NCI-H1694 (cell line): ENCODE results near the gene TNFAIP2.
"Not testable (repeated sequence)": the region's sequence is repeated elsewhere in the genome, so short reads cannot be mapped to it uniquely, and the experiment has no call there.

ENCODE experiments used
- DNase-seq: peaks from one replicate; lab custom pipeline; 2025; lab: John Stamatoyannopoulos, UW

Gene TNFAIP2

DNA sequence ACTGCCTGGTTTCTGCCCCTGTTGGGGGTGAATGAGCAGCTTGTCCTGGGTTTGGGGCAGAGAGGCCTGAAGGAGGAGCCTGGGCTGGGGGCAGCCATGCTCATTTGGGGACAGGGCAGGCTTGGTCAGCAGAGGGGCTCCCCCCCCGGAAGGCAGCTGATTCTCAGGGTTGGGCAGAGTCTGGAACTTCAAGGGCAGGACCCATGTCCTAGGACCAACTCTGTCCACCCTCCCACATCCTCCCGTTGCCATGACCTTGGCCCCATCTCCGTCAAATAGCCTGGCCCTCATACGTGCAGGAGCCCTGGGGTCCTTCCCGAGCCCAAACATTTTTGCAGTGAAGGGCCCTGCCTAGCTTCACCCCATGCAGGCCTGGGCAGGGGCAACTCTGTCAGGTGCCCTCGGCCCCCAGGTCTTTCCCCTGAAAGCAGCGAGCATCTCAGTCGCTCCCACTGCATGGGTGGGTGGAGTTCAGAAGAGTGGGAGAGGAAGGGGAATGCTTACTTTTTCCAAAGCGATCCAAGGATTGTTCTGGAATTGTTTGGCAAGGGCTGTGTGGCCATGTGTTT, 32.6 kb downstream of the TNFAIP2 start:
- no peak for DNase-seq

DNA sequence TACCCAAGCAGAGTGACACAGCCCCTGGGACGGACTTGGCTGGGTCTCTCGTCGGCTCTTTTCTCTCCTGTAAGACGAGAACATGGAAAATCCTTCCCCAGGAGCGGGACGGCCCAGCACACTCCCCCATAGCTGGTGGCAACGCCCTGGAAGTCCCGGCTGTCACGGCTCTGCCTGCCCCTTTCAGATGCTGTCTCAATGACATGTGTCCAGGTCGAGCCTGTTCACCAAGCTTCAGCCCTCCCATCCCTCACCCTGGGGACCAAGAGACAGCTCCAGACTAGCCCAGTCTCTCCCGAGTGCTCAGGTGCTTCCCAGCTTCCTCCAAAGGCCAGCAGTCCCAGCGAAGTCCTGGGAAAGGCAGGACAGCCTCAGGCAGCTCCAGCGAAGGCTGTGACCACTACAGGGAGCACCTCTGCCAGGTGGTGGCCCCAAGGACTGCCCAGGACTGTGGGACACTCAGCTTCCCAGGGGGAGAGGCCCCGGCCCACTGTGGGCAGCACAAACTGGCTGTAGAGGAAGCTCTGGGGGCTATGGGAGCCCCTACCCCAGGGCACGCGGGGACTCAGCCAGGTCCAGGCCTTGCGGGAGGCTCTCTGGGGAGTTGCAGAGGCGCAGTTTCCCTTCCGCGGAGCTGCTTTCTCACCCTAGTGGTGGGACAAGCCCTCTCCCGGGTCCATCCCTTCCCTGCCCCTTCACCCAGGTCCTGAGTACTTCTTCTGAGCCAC, 33.6 kb downstream of the TNFAIP2 start:
- DNase-seq = no peak

DNA sequence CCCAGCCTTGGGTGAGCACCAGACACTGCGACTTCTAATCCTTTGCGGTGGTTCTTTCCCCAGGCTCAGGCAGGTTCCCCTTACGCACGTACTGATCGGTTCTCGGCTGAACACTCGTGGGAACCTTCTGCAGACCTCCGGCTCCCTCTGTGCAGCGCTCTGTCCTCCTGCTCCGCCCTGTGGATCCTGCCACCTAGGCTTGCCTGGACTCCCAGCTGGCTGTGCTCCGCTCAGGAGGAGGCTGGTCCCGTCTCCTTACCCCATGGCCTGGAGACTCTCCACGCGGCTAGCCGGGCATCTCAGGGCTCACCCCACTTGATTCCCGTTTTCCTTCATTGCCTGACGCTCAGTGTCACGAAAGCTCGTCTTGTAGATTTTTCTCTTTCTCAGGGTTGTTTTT, 34.7 kb downstream of the TNFAIP2 start:
- DNase-seq = no peak

DNA sequence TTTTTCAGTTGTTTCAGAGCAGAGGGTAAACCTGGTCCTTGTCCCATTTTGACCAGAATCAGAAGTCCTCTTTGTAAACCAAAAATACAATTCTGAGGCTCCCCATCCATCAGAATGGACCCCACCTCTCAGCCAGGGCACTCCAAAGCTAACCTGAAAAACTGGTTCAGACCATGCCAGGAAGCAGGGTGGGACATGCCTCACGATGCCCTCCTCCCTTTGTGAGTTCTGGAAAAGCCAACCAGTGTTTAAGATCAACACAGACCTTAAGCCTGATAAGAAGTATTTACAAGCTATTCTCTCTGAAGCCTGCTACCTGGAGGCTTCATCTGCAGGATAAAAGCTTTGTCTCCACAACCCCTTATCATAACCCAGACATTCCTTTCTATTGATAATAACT, 35.4 kb downstream of the TNFAIP2 start:
- DNase-seq = no peak

DNA sequence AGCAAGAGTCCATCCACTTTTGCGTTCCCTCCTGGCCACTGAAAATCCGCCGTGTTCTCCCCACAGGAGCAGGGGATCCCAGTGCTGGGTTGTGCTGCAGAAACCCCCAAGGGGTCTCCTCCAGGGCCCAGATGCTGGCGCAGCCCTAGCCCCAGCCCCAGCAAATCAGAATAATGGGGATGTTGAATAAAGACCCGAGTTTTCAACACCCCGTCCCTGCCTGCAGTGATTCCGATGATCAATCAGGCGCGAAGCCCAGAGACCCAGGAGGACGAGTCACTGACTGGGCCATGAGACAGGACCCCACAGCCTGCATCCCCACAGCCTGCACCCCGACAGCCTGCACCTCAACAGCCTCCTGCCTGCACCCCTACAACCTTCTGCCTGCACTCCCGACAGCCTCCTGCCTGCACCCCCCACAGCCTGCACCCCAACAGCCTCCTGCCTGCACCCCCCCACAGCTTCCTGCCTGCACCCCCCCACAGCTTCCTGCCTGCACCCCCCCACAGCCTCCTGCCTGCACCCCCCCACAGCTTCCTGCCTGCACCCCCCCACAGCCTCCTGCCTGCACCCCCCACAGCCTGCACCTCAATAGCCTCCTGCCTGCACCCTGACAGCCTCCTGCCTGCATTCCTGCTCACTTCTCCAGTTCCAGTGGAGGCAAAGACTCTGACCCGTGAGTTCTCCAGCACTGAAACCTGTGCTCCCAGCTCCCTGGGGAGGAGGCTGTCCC, 37.2 kb downstream of the TNFAIP2 start:
- no peak for DNase-seq

DNA sequence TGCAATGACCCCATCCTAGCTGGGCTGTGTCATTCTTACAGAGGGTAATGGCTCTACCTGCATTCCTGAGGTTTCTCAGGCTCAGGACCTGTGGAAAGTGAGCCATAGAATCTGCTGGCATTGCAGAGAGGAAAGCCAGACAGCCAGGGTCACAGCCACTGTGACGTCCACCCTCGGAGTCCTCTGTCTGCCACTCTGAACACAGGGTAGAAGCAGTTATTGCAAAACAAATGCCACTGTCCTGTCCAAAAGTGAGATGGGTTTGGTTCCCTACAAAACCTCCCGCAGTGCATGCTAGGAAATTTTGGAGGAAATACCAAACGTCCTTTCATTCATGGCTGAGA, 37.8 kb downstream of the TNFAIP2 start:
- DNase-seq = no peak

DNA sequence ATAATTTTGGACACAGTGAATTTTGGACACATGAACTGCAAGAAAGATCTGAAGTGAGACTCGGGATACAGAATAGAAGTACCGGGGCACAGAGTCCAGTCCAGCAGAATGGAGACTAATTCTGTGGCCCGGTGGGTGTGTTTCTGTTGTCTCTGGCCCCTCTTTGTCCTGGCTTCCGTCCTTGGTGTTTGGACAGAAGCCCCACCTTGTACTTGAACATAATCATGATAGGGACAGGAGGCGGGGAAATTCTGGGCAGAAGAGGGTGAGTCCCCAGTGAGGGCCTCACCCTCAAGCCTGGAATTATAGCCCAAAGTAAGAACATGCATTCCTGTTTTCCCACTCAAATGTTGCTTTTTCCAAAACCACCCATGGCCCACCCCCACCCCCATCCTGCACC, 39.9 kb downstream of the TNFAIP2 start:
- no peak for DNase-seq

DNA sequence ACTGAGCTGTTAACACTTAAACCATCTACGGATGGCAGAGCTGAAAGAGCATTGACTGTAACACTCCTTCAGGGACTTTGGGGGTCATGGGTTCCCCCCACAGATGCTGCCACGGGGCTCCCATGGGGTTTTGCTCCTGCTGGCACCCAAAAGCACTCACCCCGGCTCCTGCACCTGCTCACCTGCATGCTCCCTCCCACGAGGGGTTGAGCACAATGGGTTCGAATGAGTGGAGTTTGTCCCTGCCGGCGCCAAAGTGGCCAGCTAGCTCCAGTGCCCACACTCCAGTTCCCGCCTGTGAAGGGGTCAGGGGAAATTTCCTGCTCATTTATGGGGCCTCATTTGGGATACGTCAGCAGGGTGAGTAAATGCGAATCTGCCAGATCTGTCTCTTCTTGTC, 40.7 kb downstream of the TNFAIP2 start:
- DNase-seq = no peak

DNA sequence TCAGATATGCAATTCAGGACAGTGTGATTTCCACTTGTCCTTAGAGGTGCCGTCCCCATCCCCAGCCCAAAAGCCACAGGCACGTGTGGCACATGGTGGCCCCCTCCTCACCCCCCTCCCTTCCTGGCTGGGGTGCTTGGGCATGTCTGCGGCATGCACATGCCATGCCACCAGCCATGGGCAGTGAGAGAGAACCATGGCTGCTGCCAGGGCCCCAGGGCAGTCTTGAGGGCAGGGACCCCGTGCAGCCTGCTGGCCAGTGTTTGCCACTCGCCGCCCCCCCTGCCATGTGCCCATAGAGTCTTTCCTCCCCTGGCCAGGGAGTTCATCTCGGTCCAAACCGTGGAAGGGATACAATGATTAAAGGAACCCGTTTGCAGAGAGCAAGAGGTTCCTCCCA, 41.5 kb downstream of the TNFAIP2 start:
- no peak for DNase-seq

DNA sequence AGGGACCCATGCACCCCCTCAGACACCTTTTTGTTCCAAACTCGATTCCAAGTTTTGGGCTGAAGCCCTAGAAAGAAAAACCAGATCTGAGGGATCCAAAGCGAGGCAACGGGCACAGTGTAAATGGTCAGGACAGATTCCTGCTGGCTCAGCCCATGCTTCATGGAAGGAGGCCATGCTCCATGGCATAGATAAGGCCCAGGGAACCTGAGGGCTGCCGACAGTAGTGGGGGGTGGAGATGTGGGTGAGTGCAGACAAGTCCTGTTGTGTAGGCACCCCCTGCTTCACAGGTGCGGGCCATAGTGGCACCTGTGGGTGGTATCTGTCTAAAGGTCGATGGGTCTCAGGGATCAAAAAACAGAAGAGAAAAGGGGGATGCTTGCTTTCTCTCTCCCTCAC, 42.1 kb downstream of the TNFAIP2 start:
- DNase-seq = no peak

DNA sequence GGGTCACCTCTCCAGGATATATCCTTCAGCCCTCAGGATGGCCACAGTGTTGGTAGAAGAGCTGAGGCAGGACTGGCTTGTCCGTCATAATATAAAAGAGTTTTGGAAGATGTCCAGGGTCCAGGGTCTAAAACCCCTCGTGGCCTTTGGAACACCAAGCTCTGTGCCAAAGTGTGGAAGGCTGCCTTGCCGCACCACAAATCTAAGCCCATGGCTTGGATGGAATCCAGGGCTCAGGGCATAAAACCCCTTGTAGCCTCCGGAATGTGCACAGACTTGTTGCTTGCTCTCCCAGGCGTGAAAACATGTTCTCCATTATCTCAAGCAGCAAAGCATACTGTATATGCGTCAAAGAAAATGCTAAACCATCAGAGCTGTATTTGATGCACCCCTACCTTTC, 46.7 kb downstream of the TNFAIP2 start:
- peak; percentile 53 for DNase-seq

DNA sequence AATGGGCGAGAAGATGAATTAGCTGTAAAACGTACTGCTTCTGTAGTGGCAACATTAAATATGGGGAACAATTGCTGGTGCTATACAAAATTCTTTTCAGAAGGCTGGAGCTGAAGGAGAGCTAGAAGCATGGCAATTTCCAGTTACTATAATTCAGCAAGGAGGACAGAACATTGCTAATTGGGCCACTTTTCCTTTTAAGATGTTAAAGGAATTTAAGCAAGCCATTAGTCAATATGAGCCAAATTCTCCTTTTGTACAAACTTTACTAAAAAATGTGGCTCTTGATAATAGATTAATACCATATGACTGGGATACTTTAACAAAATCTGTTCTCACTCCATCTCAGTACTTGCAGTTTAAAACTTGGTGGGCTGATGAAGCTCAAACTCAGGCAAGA, 47.9 kb downstream of the TNFAIP2 start:
- DNase-seq = not testable (repeated sequence)

DNA sequence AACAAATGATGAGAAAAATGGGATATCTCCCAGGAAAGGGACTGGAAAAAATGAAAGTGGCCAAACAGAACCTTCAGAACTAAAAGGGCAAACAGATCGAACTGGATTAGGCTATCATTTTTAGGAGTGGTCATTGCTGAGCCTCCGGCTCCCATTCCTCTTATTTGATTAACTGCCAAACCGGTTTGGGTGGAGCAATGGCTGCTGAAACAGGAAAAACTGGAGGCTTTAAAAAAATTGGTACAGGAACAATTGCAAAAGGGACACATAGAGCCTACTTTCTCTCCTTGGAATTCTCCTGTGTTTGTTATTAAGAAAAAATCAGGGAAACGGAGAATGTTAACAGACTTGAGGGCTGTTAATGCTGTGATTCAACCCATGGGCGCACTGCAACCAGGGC, 49.7 kb downstream of the TNFAIP2 start:
- no peak for DNase-seq

DNA sequence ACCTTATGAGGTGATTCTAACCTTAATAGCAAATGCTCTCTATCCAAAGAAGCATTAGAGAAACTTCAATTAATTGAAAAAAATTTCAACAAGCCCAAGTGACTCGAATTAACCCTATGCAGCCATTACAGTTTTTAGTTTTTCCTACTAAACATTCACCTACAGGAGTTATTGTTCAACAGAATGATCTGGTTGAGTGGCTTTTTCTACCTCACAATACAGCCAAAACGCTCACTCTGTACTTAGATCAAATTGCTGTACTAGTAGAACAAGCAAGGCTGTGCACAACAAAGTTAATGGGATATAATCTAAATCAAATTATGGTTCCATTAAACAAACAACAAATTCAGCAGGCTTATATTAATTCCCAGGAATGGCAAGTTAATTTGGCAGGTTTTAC, 50.6 kb downstream of the TNFAIP2 start:
- not testable (repeated sequence) for DNase-seq

DNA sequence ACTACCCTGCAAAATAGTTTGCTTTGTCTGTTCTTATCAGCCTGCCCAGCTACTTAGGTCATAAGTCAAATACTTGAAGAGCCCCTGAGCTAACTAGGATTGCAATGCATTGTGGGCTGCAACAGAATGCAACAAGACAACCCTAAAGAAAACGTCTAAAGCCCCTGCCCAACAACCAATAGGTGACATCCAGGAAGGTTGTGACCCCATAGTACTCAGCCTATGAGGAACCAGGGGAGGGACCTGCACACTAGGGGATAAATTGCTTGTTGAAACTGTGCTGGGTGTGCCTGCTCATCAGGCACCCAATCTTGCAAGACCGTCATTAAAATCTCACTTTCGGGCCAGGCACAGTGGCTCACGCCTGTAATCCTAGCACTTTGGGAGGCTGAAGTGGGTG, 52.9 kb downstream of the TNFAIP2 start:
- not testable (repeated sequence) for DNase-seq

DNA sequence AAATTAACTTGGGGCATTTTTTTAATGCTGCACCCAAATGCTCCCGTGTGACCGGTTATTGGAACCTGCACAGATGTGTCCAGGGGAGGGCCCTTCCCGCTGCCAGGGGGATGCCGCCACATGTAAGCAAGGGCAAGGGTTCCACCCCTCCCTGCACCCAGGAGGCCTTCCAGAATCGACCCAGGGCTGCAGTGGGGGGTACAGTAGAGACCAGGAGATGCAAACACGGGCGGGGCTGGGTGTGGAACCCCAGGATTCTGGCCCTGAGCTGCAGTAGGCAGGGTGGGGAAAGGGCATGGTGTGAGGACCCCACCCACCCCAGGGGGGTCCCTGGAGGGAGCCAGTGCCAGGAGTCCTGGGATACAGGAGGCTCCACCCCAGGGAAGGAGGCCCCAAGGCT, 54.1 kb downstream of the TNFAIP2 start:
- no peak for DNase-seq

DNA sequence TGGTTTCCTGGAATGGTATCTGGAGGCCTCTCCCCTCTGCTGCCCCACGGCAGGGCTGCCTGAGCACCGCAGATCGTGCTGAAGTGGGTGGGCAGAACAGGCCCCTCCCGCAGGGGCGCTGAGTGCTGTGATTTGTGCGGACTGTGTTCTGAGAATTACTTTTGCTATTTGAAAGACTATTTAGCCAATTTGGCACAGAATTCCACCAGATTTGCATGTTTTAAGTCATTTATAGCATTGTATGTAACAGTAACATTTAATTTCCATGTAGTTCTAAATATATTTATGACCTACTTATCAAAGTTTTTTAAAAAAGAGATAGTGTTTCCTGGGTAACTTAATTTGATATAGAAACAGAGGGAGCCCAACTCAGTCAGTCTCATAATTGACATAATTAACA, 55.3 kb downstream of the TNFAIP2 start:
- DNase-seq = no peak

DNA sequence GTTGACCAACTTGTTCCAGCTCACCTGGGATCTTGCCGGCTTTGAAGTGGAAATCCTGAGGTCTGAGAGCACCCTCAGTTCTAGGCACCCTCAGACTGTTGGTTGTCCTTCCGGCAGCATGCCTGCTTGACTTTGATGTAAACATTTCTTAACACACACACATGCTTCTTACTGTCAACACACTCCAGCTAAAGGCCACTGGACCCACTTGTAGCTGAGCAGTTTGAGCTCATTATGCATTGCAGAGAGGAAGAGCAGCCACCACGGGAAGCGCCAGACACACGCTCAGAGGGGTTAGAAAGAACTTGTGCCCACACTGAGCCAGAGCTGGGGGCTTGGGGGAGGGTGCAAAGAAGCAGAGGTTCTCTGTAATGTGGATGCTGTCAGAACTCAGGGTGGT, 55.8 kb downstream of the TNFAIP2 start:
- DNase-seq = no peak

DNA sequence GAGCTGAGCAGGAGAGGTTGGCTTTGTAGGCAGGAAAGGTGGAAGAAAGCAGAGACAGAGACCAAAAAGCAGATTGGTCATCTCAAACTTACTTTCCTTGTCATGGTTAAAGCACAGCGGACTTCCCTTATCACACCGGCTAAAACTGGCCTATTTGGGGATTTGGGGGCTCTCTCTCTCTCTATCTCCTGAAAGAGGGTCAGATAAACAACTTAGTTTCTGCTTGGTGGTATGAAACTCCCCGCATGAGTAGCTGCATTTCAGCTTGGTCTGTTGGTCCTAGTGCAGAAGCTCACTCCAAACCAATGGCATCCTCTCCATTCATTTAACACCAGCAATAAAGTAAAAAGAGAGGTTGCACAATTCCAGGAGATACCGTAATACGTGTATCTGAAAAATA, 57.1 kb downstream of the TNFAIP2 start:
- no peak for DNase-seq

DNA sequence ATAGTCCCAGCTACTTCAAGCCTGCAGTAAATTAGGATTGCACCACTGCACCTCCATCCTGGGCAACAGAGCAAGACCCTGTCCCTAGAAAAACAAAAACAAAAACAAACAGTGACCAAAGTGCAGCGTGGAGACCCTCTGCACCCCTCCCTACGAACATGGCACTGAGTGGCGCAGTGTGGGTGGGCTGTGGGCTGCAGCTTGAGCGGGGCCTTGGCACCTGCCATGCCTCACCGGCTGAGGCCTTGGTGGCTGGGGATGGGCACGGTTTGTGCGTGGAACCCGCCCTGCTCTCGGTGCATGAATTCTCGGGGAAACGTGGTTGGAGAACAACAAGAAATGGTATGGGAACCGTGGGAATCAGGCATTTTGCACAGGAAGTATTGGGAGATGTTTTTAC, 60.8 kb downstream of the TNFAIP2 start:
- DNase-seq = no peak

DNA sequence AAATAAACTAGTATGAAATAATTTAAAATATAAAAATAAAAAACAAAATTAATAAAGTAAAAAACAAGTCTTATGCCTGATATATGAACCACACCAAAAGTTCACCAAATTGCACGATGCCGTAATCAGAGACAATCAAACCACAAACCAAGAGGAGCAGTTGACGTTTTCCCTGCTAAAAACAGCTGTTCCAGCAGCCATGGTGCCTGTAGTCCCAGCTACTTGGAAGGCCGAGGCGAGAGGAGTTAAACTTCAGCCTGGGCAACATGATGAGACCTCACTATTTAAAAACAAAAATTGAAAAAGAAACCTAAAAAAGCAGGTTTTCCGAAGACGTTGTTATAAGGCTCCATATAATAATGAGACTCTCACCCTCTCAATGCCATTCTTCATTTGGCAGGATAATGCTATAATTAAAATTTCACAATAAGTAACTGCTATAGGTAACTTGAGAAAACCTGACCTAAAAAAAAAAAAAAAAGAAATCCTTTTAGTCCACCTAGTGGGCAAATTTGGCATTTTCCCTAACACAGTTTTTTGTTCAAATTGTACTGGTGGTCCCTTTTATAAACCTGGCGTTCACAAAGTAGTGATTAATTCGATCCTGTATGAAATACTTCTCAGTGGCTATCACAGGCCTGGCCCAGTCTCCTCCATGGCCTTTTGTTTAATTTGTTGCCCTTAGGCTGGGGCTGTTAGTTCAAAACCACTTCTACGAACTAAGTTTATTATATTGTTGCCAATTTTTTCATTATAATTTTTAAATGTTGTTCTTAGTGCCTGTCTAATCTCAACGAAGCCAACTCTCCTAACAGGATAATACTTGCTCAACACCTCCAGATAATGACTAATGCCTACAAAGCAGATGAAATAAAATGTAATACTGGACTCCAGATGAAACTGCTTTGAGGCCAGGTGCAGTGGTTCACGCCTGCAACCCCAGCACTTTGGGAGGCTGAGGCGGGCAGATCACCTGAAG, 62.1 kb downstream of the TNFAIP2 start:
- DNase-seq = peak; percentile 92

DNA sequence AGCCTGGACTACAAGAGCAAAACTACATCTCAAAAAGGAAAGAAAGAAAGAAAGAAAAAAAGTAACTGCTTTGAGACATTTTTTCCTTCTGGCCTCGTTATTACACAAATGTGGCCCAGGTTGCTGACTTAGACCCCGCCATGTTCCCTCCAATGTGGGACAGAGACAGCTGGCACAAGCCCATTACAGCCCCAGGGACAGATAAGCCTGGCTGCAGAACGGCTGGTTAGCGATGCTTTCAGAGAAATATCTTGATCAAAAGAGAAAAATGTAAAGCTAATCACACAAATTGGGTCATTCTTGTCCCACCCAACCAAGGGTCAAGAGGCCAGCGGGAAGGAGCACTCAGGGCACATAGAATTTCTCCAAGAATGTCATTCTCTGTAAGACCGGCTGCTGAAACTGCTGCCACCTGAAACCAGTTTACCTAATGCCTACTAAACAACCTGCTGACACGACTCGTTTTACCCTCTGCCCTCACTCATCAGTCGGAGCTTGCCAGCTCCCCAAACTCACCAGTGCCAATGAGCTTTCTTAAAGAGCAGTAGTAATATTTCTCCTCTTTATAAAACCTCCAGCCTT, 63.1 kb downstream of the TNFAIP2 start:
- no peak for DNase-seq
